HG03378 (cell line): ENCODE results near the gene PPT2.
"Not testable (repeated sequence)": the region's sequence is repeated elsewhere in the genome, so short reads cannot be mapped to it uniquely, and the experiment has no call there.

Source experiments
- ATAC-seq: cut with Tn5 transposase; IDR thresholded peaks from one replicate; pipeline ENCODE4 v1.9.1; 2021; ENCODE audit warnings: mild to moderate bottlenecking, moderate library complexity; ENCODE audit not compliant: unreplicated experiment

The PPT2 gene

DNA sequence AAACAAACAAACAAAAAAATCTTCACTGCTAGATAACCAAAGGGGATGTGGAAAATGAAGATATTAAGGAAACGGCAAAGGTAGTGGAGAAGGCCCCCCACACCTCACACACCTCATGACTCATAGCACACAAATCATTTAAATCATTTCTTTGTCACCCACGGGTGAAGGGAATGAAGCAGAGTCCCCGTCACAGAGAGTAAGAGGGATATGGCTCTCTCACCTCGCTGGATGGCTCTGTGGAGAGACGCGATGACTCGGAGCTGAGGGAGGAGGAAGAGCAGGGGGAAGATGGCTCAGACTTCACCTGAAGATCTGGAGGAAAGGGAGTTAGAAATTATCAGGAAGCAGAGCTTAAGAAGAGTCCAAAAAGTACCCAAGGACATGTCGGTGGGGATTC is 27.1 kb upstream of the PPT2 start:
- no peak for ATAC-seq

DNA sequence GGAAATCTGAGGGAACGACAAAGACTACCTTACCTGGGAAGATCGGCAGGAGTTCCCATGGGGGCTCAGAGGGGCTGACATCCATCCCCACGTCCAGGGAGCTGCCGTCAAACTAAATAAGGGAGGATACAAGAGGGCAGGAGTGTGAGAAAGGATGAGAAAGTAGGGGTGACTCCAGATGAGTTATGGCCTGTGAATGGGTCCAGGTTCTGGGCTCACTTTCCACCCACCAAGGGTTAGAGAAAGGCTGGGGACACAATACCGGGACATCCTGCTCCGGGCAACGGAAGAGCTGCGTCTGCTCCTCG is 26.6 kb upstream of the PPT2 start:
- ATAC-seq = no peak

DNA sequence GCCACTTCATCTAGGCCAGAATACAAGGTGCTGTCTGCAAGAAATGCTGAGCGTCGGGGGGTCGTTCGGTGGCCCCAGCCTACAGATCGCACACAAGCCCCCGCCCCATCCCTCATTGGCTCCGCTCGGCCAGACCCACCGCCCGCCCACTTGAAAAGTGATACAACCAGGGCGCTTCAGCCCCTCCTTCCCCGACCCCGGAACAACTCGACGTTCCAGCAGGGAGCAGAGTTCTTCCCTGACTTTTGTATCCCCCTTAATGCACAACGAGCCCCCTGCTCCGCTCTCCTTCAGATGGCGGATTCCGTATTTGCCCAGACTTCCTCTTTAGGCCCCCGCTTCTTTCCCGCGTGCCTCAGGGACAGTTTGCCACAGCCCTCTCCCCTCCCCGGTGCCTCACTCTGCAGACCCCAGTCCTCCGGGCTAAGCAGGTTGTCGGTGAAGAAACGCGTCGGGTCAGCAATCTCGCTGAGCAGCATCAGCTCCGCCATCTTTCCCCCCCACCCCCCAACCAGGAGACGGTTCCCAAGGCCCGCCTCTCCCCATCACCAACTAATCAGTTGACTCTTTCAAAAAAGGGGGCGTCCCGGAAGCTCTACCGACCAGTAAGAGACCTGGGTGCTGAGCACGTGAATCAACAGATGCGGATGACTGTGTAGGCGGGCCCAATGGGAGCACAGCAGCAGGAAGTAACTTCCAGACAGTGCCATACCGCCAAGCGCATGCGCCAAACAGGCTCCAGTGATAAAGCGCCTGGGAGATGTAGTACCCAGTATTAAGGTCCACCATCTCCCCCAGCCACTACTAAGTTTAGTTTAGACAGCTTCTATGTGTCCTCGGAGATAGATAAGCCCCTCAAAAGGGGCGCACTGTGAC is 26.0 kb upstream of the PPT2 start, which contains the start of gene ATF6B:
TSS of gene ATF6B (minus strand) at position 530 of the 876 bp plus-strand sequence. CDS start at position 491, 39 bp downstream.
- peak; percentile 81 for ATAC-seq

DNA sequence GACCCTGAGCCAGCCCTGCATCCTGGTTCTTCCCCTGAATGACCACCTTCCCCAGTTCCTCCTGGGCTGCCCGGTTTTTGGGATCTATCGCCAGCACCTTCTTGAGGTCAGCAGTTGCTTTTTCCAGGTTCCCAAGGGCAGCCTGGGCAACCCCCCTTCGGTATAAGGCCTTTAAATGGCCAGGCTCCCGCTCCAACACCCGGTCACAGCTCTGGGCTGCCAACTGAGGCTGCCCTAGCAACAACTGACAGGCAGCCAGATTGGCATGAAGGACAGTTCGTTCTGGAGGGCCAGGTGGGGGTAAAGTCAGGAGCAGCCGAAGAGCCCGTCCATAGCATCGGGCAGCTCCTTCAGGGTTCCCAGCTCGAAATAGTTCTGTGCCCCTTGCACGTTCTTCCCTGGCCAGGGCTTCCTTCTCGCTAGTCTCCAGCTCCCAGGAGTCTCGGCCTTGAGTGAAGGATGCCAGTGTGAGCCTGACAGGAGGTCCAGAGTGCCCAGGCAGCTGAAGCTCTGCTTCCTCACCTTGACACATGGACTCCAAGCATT is 25.1 kb upstream of the PPT2 start:
- no peak for ATAC-seq

DNA sequence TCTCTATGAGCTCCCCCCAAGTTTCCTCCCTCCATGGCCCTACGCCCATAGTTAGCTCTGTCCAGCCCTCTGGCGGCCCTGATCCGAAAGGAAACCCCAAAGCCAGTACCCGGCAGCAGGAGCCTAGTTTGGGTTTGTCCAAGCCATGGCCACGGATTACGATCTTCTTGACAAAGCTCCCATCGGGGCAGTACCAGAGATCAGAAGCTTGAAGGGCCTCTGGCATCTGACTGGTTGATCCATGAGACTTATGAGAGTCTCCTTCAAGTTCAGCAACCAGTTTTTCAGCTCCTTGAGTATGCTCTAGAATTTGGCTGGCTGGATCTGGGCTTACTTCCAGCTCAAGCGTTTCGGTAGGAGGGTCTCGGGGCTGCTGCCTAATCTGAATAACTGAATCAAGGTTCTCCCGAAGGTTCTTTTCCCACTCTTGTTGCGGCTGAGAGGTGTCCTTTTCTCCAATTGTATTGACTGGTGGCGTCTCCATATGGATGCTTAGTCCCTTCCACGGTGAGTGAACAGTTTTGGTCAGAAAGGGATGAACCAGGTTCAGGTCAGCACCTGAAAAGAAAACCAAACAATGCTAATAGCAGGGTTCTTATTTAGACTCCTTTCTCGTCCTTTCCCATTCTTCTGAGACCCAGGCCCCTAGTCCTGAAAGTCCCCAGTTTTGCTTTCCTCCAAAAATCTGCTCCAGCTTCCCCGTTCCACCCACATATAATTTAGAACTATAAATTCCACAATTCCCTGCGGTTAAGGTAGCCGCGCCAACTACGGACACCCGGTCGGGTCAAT is 24.4 kb upstream of the PPT2 start:
- no peak for ATAC-seq

DNA sequence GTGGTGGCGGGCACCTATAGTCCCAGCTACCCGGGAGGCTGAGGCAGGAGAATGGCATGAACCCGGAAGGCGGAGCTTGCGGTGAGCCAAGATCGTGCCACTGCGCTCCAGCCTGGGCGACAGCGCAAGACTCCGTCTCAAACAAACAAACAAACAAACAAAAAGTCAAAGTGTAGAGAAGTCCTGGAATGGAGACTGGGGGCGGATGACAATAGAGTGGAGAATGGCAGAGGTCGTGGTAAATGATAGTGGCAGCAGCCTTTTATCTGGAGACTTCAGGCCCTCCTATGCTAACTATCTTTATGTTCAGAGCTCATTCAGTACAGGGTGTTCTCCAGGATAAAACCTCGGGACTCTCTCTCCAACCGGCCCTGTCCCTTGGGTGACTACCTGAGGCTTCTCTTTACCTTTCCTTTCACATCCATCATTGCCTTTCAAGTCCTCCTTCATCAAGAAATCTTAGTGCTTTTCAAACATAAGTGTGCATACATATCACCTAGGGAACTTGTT is 22.4 kb upstream of the PPT2 start:
- no peak for ATAC-seq

DNA sequence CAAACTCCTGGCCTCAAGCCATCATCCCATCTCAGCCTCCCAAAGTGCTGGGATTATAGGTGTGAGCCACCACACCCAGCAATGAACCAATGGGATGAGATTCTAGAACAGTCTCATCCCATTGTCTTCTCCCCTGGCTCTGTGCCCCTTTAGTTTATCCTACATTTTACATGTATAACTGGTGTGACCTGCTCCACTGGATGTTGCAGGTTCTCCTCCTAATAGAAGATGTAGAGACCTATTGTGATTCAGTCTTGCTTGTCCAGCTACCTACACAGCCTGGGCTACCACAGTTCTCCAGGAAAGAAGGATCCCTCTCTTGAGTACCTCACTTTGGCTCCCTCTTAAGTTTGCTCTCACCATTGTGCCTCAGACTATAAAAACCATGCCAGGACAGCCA is 21.8 kb upstream of the PPT2 start:
- no peak for ATAC-seq

DNA sequence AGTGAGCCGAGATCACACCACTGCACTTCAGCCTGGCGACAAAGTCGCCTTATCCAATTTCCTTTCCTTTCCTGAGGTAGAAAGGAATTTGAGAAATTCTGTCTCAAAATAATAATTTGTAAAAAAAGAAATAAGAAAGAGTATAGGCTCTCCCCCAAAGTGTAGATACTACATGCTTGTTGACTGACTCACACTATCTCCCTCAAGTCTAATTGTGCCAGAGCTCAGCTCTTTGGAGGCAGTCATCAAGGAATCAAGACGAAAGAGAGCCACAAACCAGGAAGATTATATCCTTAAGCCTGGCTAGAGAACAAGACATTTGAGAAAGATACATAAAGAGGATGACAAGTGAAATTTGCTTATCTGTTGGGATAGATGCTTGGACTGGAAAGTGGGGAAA is 20.2 kb upstream of the PPT2 start:
- ATAC-seq = no peak

DNA sequence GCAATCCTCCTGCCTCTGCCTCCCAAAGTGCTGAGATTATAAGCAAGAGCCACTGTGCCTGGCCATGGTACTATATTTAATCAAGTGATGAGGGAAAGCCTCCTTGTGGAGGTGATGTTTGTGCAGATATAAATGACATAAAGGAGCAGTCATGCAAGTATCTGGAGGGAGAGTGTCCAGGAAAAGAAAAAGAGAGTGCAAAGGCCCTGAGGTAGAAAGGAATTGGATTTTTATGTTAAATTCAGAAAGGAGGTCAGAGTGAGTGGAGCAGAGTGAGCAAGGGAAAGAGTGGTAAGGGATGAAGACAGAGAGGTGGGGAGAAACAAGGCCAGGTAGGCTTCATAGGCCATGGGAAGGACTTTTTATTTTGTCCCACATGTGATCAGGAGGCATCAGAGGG is 16.5 kb upstream of the PPT2 start:
- ATAC-seq = no peak

DNA sequence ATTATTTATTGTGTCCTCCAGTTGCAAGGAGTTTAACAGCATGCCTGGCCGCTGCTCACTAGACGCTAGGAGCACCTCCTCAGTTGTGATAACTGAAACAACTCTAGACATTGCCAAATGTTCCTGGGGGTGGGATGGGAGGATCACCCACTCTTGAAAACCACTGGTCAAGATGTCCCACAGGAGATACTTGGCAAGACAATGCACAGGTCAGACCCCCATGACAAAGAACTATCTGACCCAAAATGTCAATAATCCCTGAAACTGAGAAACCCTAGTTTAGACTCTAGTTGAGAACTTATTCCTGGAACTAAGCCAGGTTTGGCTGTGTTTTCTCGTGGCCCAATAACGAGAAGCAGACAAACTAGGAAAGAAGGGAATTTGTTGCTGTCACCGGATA is 14.4 kb upstream of the PPT2 start:
- no peak for ATAC-seq

DNA sequence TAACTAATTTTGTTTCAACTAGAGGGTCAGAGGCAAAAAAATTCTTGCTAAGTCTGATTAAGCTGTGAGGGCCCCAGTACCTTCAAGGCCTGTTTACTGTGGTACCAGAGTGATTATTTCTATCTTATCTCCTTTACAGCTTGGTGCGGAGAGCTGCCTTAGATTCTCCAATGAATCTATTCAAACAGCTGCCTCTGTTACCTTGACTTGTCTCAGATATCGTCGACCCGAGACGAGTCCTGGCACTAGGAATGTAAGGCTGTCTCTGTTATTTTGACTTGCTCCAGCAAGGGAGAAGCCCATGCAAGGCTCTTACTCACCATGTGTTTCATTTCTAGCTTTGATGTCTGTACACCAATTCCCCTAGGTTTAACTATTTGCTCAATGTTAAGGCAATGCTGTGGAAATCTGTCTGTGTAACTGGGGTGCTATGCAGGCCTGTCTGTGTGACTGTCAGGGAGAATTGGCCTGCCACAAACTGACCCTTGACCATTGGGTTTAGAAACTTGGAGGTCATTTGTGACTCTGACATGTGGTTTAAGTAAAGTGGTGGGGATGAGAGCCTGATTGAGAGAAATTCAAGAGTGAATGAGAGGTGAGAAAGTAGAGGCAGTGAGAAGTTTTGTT is 13.4 kb upstream of the PPT2 start:
- no peak for ATAC-seq

DNA sequence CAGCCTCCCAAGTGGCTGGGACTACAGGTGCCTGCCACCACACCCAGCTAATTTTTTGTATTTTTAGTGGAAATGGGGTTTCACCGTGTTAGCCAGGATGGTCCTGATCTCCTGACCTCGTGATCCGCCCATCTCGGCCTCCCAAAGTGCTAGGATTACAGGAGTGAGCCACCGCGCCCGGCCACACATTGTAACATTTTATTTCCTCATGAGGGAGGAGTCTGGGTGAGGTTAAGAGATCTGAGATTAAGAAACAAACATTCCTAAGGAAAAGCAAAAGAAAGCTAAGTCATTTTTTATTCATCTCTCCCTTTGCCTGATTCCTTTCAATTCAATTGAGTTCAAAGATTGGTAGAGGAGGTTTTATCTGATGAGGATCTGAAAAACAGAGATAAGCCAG is 9.7 kb upstream of the PPT2 start:
- ATAC-seq = not testable (repeated sequence)

DNA sequence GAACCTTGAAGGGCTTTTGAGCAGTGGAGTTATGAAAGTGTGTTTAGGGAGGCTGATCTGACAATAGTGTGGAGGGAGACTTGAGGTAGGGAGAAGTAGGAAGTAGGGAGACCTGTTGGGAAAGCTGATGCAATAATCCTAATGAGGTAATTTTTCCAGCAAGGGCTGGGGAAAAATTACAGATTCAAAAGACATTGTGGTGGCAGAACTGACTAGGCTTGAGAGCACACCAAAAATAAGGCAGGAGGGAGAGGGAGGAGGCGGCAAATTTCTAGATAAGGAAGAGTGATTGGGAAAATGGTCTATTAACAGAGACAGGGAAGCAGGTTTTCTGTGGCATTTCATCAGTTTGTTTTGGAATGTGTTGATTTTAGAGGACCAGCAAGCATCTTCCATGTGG is 7.7 kb upstream of the PPT2 start:
- ATAC-seq = no peak

DNA sequence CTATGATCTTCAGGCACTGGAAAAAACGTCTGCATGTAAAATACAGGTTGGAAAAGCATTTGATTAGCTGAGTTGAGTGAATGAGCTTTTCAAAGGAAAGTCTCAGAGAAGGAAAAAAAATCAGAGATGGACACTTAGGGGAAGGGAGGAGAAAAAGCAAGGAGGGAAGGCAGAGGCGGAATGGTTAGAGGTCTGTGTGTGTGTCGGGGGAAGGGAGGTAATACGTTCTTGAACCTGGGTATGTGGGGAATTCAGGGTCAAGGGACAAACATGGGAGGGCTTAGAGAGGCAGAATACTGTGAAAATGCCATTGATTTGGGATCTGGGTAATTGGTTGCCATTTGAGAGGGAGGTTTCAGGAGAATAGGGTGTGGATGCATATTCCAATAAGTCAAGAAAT is 7.3 kb upstream of the PPT2 start:
- ATAC-seq = no peak

DNA sequence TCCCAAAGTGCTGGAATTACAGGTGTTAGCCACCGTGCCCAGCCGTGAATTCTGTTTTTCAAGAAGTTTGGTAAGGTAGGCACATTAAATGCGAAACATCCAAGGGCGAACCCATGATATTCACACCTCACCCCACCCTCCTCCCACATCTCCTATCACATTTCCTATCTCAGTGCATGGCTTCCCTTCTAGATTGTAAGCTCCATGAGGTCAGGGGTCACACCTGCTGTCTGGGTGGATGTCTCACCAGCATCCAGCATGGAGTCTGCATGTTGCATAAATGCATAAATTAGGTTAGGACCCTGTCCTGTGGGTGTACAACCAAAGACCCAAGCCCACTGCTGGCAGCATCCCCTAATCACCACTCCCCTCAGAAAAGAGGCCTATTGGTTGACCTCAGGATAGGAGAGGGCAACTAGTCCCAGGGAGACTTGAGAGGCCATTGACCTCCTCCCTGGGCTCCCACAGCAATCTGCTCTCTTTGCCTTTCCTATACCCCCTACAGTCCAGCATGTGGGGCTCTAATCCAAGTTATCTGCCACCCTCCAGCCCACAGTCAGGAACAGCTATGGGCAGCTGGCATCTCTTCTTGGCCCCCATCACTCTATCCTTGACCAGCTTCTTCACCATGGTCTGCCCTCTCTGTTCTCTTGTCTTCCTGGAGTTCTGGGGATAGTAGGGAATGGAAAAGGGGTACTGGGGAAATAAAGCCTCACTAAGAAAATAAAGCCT is 6.4 kb upstream of the PPT2 start:
- no peak for ATAC-seq

DNA sequence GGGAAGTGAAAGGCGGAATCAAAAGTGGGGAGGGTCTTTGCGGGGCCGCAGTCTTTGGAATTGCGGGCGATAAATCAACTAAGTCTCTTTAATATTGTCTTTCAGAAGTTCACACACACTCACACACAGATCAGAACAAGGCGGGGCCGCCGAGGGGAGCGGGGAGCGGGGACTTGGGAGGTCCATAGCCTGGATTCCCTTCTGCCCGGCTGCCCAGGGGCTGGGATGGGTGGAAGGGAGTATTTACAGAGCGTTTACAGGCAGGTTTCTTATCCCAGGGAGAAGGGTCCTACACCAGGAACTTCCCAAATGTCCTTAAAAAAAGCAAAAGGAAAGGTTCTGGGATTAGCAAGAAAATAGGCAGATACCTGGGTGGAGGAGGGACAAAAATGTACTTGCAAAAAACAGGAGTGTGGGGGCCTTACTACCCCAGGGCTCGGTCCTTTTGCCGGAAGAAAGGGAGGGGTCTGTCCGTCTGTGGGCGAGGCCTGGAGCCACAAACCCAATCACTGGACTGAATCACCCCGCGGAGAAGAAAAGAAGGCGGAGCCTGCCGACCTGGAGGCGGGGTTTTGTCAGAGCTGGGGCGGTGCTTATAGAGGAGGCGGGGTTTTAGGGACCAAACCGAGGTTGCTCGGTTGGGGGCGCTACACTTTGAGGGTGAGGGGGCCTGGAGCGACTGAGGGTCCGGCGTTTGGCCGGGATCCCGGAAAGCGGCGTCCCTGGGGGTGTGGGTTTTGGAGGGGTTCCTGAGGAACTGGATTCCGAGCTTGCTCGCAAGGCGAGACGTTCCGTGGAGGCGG is 5.5 kb upstream of the PPT2 start:
- no peak for ATAC-seq

DNA sequence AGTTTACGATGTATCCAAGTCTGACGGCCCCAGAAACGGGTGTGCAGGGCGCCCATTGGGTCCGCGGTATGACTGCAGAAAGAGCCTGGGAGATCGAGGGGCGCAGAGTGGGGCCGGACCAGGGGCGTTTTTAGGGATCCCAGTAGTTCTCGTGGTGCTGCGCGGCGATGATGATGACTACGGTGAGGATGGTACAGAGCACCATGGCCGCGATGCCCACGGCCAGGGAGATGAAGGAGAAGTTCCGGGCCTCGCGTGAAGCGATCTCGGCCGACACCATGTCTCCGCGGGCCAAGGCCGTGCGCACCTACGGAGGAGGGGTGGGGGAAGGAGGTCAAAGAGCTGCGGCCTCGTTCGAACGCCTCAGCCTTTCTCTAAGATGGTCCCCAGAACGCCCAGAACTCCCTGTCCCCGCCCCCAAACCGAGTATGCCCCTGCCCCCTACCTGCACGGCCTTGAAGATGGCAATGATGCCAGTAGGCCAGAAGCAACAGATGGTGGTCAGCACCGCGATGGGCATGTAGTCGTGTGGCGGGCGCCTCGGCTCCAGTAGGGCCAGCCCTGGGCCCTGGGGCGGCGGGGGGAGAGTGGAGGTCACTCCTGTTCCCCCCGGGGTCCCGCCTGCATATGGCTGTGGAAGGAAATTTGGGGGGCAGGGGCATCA is 4.7 kb upstream of the PPT2 start:
- ATAC-seq = no peak

DNA sequence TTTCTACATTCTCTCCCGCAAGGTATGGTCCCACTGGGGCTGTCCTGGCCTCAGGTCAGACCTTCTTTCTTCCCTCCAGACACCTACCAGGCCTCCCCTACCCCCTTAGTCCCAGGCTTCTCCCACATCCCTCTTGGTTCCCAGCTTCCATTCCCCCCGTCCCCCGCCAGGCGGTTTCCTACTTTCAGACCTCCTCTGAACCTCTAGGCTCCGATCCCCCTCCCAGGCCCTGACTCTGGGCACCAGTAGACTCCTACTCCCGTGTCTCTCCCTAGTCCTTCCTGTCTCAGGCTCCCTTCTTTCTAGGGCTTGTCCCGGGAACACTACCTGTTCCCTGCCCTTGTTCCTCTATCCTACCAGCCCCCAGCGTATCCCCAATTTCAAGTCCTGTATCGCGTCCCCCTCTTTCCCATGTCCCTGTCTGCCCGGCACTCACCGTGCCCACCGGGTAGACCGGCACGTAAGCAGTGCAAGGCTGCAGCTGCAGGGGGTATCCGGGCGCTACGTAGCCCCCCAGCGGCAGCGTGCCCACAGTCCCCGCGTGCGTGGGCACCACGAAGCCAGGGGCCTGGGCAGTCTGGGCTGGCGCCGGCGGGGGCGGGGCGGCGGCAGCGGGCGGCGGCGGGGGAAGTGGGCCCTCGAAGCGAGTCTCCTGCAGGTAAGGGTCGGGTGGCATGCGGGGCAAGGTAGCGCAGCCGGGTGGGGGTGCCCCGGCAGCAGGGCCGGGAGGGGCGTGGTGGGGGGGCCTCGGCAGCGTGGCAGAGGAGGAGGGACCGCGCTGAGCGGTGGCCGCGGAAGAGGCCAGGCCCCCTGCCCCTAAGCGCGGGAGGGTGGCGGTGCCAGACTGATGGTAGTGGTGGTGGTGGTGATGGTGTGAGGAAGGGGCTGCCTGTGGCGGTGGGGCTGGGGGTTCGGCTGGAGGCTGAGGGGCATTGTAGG is 3.7 kb upstream of the PPT2 start:
- no peak for ATAC-seq
